ENCODE measurements around the gene DRC7. TPM values are rescaled to one million over a fixed set of nuclear protein-coding genes. Genes with fewer than 3 reads are reported as not detected.
A peak's percentile ranks its signal among the peaks of the same experiment; 100 is the strongest.

Gene DRC7
- total and polyA plus RNA-seq, 7 donors = not detected

DNA sequence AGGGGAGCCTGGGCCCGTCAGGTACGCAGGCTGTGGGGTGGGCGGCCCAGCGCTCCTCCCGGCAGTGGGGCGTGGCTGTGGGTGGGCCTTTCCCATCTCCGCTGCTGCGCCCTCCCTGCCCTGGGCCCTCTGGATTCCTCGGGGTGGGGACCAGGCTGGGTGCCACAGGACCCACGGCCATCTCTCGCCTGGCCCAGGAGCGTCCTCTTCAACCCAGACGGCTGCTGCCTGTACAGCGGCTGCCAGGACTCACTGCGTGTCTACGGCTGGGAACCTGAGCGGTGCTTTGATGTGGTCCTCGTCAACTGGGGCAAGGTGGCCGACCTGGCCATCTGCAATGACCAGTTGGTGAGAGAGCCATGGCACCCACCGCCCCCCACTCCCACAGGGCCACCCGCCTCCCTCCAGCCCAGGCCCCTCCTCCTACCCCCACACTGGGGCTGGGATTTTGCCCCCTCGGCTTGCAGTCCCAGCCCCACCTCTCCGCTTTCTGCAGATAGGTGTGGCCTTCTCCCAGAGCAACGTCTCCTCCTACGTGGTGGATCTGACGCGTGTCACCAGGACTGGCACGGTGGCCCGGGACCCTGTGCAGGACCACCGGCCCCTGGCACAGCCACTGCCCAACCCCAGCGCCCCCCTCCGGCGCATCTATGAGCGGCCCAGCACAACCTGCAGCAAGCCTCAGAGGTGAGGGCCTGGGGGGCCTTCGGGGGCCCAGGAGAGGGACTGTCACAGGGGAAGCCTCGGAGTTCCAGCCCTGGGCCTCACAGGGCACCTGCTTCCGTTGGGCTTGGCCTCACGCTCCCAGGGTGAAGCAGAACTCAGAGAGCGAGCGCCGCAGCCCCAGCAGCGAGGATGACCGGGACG is 58.2 kb downstream of the DRC7 start:
- intact Hi-C loops (cut with DNase I) = loop anchor here in 1 of 2 donors (10.0 kb wide), 1 partner anchor 252 kb away; the partner anchor contains the start of genes USB1 and ZNF319
- no peak for TF ChIP-seq CTCF (IDR thresholded peaks at IDR 0.05)
- Histone ChIP-seq H3K27me3 (ENCODE audit: insufficient read depth in 3 of 3, low read length in 2 of 3) (no peaks in the 10 kb centered on the region), H3K27ac (no peak overlapping the region), H3K36me3 (ENCODE audit: insufficient read depth in 1 of 2, low read depth in 1 of 2) (peaks cover 0 to 43% of the 10 kb centered on the region in 2 donors), H3K4me1 (peaks cover 5% of the 10 kb centered on the region), H3K9me3 (no peaks in the 10 kb centered on the region), H3K4me3 (no peak overlapping the region)
- peak; percentile 13 to 40 for DNase-seq
- 87 to 94% (median 90%) methylated on average over 37 to 44 of the region's 44 CpGs for WGBS, 3 donors
- no peak for ATAC-seq

- no peak overlapping the region for H3K27ac ChIP-seq
- peaks cover 5% of the 10 kb centered on the region for H3K4me1 ChIP-seq
- ATAC-seq (no peak), DNase-seq (peak; percentile 9 to 40)
- 91 to 95% (median 91%) methylated on average over 28 to 32 of the region's 32 CpGs for WGBS, 3 donors
- H3K4me3 ChIP-seq = no peak overlapping the region
- intact Hi-C loops (cut with DNase I) = loop anchor here in 1 of 2 donors (10.0 kb wide), 1 partner anchor 251 kb away; the partner anchor contains the start of genes USB1 and ZNF319
- TF ChIP-seq CTCF (IDR thresholded peaks at IDR 0.05) = no peak
- H3K27me3 ChIP-seq (ENCODE audit: insufficient read depth in 3 of 3, low read length in 2 of 3) = no peaks in the 10 kb centered on the region
- no peaks in the 10 kb centered on the region for H3K9me3 ChIP-seq
- peaks cover 0 to 43% of the 10 kb centered on the region in 2 donors for H3K36me3 ChIP-seq (ENCODE audit: insufficient read depth in 1 of 2, low read depth in 1 of 2)
Observed at GRCh38 chr16:57753448-57754353, 59.1 kb downstream of the DRC7 start.

- Histone ChIP-seq H3K27ac (no peak overlapping the region), H3K4me3 (no peak overlapping the region), H3K36me3 (ENCODE audit: insufficient read depth in 1 of 2, low read depth in 1 of 2) (peaks cover 0 to 43% of the 10 kb centered on the region in 2 donors), H3K27me3 (ENCODE audit: insufficient read depth in 3 of 3, low read length in 2 of 3) (no peaks in the 10 kb centered on the region), H3K4me1 (peaks cover 5% of the 10 kb centered on the region), H3K9me3 (no peaks in the 10 kb centered on the region)
- ATAC-seq (no peak), DNase-seq (peak in 1 of 2 donors; percentile 48)
- intact Hi-C loops (cut with DNase I) = loop anchor here (5.0 to 10.0 kb wide), 3 partner anchors 108 to 250 kb away; partner anchors contain the start of genes USB1 (in 2 of the 2) and ZNF319 (in 2 of the 2)
- TF ChIP-seq CTCF (IDR thresholded peaks at IDR 0.05) = no peak
- WGBS, 3 donors = 84 to 93% (median 86%) methylated on average over 8 to 9 of the region's 9 CpGs
Observed at GRCh38 chr16:57754354-57755060, 59.9 kb downstream of the DRC7 start.

DNA sequence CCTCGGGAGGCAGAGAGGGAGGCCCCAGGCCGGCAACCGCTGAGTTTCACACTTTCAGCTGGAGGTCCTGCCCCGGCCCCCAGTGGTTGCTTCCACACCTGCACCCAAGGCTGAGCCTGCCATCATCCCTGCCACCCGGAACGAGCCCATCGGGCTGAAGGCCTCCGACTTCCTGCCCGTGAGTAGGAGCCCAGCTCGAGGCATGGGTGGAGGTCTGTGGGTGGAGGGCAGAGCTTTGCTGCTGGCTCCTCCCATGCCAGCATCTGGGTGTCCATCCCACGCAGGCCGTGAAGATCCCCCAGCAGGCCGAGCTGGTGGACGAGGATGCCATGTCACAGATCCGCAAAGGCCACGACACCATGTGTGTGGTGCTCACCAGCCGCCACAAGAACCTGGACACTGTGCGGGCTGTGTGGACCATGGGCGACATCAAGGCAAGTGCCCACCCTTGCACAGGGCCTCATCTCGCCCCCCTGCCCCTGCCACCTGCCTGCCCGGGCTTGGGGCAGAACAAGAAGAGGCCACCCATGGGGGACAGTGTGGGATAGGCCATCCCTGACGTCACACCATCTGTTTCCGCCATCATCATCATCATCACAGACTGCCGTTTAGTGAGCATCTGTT is 60.6 kb downstream of the DRC7 start:
- ATAC-seq (no peak), DNase-seq (peak; percentile 10 to 52)
- Histone ChIP-seq H3K27me3 (ENCODE audit: insufficient read depth in 3 of 3, low read length in 2 of 3) (no peaks in the 10 kb centered on the region), H3K36me3 (ENCODE audit: insufficient read depth in 1 of 2, low read depth in 1 of 2) (peaks cover 0 to 43% of the 10 kb centered on the region in 2 donors), H3K9me3 (no peaks in the 10 kb centered on the region), H3K27ac (no peak overlapping the region), H3K4me3 (no peak overlapping the region), H3K4me1 (peaks cover 5% of the 10 kb centered on the region)
- TF ChIP-seq CTCF (IDR thresholded peaks at IDR 0.05) = no peak
- 82 to 86% (median 83%) methylated on average over 23 to 24 of the region's 24 CpGs for WGBS, 3 donors
- intact Hi-C loops (cut with DNase I) = loop anchor here (5.0 to 10.0 kb wide), 3 partner anchors 107 to 250 kb away; partner anchors contain the start of genes USB1 (in 2 of the 2) and ZNF319 (in 2 of the 2)

Measured in psoas muscle (tissue), 8 donors.